Neuronal stem cell (in vitro differentiated cells): Measurements from ENCODE around the gene CSF1R.

Experiments used
- DNase-seq: peaks from one replicate; pipeline ENCODE4 v3.0.0-alpha.2; 2013; ENCODE audit warnings: low spot score
- H2AFZ ChIP-seq: one replicate; pipeline ENCODE4 v1.6.1; 2013; ENCODE audit warnings: mild to moderate bottlenecking, low read length, inconsistent platforms
- H2AK5ac ChIP-seq: 2 replicates; pipeline ENCODE4 v1.6.1; 2013; ENCODE audit warnings: low read depth, mild to moderate bottlenecking, inconsistent platforms, low read length, moderate library complexity, mixed read lengths
- H2BK120ac ChIP-seq: 2 replicates; pipeline ENCODE4 v1.6.1; 2013; ENCODE audit warnings: low read depth, mild to moderate bottlenecking, inconsistent platforms, low read length, moderate library complexity, mixed read lengths
- H2BK12ac ChIP-seq: one replicate; pipeline ENCODE4 v1.6.1; 2013; ENCODE audit warnings: low read length, inconsistent platforms
- H2BK15ac ChIP-seq: 2 replicates; pipeline ENCODE4 v1.6.1; 2013; ENCODE audit warnings: mild to moderate bottlenecking, low read length, inconsistent platforms, mixed read lengths
- H2BK5ac ChIP-seq: one replicate; pipeline ENCODE4 v1.6.1; 2013; ENCODE audit warnings: inconsistent platforms, mild to moderate bottlenecking, low read length, moderate library complexity
- H3K14ac ChIP-seq: one replicate; pipeline ENCODE4 v1.6.1; 2013; ENCODE audit warnings: low read length, inconsistent platforms
- H3K18ac ChIP-seq: 2 replicates; pipeline ENCODE4 v1.6.1; 2013; ENCODE audit warnings: low read length, inconsistent platforms
- H3K23ac ChIP-seq: 2 replicates; pipeline ENCODE4 v1.6.1; 2013; ENCODE audit warnings: low read depth, mild to moderate bottlenecking, mixed read lengths, low read length, inconsistent platforms; ENCODE audit not compliant: poor library complexity
- H3K27ac ChIP-seq: replicated peaks from 3 replicates; pipeline ENCODE4 v1.5.1; 2013; ENCODE audit warnings: low read length, inconsistent platforms
- H3K27me3 ChIP-seq, 3 experiments: 2 replicates each; pipeline ENCODE4 v1.6.1; 2013; ENCODE audit warnings: low read length in 3 of 3, mild to moderate bottlenecking in 2 of 3, inconsistent platforms in 1 of 3, low read depth in 1 of 3, mixed read lengths in 1 of 3, moderate library complexity in 1 of 3; ENCODE audit not compliant: control insufficient read depth in 3 of 3, insufficient read depth in 3 of 3
- H3K36me3 ChIP-seq, 2 donors: replicated peaks in 1 of 2; 2 replicates each; pipeline ENCODE4 v1.6.1; 2013; ENCODE audit warnings: low read length in 2 of 2; ENCODE audit not compliant: control insufficient read depth in 2 of 2, insufficient read depth in 2 of 2
- H3K4ac ChIP-seq: 2 replicates; pipeline ENCODE4 v1.6.1; 2013; ENCODE audit warnings: inconsistent platforms, mild to moderate bottlenecking, low read length, moderate library complexity
- H3K4me1 ChIP-seq, 2 donors: 1 replicate in 1 of 2; 2 replicates in 1 of 2; pipeline ENCODE4 v1.6.1; 2013; ENCODE audit warnings: low read length in 2 of 2, low read depth in 1 of 2; ENCODE audit not compliant: control insufficient read depth in 2 of 2, insufficient read depth in 1 of 2
- H3K4me2 ChIP-seq: one replicate; pipeline ENCODE4 v1.6.1; 2013; ENCODE audit warnings: mild to moderate bottlenecking, low read length, inconsistent platforms; ENCODE audit not compliant: insufficient read depth, poor library complexity, severe bottlenecking
- H3K4me3 ChIP-seq, 2 donors: 2 replicates each; pipeline ENCODE4 v1.5.1; 2013; ENCODE audit warnings: low read length in 2 of 2, mild to moderate bottlenecking in 2 of 2, inconsistent platforms in 1 of 2, moderate library complexity in 1 of 2
- H3K79me1 ChIP-seq: one replicate; pipeline ENCODE4 v1.6.1; 2013; ENCODE audit warnings: low read depth, mild to moderate bottlenecking, inconsistent platforms, low read length, moderate library complexity
- H3K9ac ChIP-seq: one replicate; pipeline ENCODE4 v1.6.1; 2013; ENCODE audit warnings: mild to moderate bottlenecking, low read depth, low read length, inconsistent platforms; ENCODE audit not compliant: poor library complexity
- H3K9me3 ChIP-seq, 2 donors: replicated peaks in 1 of 2; 2 replicates each; pipeline versions ENCODE3 to v1.6.1; 2013; ENCODE audit warnings: low read length in 2 of 2, mild to moderate bottlenecking in 2 of 2, inconsistent platforms in 1 of 2, low read depth in 1 of 2, mixed read lengths in 1 of 2, moderate library complexity in 1 of 2; ENCODE audit not compliant: control insufficient read depth in 2 of 2, insufficient read depth in 1 of 2
- H4K8ac ChIP-seq: one replicate; pipeline ENCODE4 v1.6.1; 2013; ENCODE audit warnings: low read depth, mild to moderate bottlenecking, inconsistent platforms, low read length, moderate library complexity
- H4K91ac ChIP-seq: one replicate; pipeline ENCODE4 v1.6.1; 2013; ENCODE audit warnings: low read length, low read depth, mild to moderate bottlenecking, inconsistent platforms; ENCODE audit not compliant: poor library complexity
- WGBS, 2 donors: extraction: QIAGEN DNeasy Blood & Tissue Kit; methylation state at CpG; one replicate each; pipeline ENCODE4 v1.1.7; 2013; ENCODE audit warnings: missing lambda C conversion rate in 2 of 2, mixed read lengths in 1 of 2; ENCODE audit not compliant: insufficient read length in 2 of 2, insufficient replicate concordance in 1 of 2; ENCODE audit errors: extremely low coverage in 2 of 2; 5-methylcytosine and 5-hydroxymethylcytosine counted together

CSF1R gene

DNA sequence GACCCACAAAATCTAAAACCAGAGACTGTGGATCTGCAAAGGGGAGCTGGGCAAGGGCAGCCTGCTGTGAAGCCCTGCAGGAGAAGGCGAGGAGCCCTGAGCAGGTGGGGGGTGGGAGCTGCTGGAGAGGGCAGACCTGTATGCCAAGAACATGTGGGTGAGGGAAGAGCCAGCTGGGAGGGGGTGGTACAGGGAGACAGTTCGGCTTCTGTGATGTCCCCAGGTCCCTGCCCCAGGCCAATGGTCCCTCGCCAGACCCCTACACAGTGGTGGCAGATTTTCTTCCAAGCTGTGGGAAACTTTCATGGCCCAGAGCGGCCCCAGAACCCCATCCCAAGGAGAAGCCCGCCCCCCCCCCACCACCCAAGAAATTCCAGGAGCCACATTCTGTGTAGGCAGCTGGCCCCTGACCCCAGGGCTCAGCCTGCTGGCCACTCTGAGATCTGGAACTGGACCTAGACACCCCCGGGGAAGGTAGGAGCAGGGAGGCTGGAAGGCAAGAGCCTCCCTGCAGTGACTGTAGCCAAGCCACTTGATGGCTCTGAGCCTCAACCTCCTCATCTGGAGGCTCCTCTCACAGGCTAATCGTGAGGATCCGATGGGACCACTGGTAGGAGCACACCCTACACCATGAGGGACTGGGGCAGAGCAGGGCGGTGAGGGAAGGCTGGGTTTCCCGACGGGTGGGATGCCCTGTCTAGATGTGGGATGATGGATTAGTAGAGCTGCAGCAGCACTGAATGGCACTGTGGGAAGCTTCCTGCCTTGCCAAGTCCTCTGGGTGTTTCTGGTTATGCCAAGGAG is 22.6 kb upstream of the CSF1R start:
- Histone ChIP-seq H3K4ac (no peak overlapping the region), H3K4me1 (peaks cover 18 to 24% of the 10 kb centered on the region in 2 donors), H4K91ac (no peak overlapping the region), H3K14ac (no peak overlapping the region), H3K36me3 (no peaks in the 10 kb centered on the region), H3K79me1 (no peaks in the 10 kb centered on the region), H2BK5ac (no peak overlapping the region), H2AK5ac (peak overlapping the region; percentile 36), H3K9me3 (no peaks in the 10 kb centered on the region), H4K8ac (no peak overlapping the region), H3K9ac (no peak overlapping the region), H3K18ac (peak overlapping the region; percentile 81), H2BK15ac (peak overlapping the region; percentile 62), H3K4me3 (no peak overlapping the region), H2BK12ac (no peak overlapping the region), H3K27ac (no peak overlapping the region), H2BK120ac (no peak overlapping the region), H3K27me3 (peaks cover 0 to 11% (median 2%) of the 10 kb centered on the region in 3 experiments), H3K23ac (peak overlapping the region; percentile 44), H2AFZ (no peak overlapping the region), H3K4me2 (no peak overlapping the region)
- no peak for DNase-seq
- no CpG with 5 or more reads among the region's 11 CpGs for WGBS, 2 donors

DNA sequence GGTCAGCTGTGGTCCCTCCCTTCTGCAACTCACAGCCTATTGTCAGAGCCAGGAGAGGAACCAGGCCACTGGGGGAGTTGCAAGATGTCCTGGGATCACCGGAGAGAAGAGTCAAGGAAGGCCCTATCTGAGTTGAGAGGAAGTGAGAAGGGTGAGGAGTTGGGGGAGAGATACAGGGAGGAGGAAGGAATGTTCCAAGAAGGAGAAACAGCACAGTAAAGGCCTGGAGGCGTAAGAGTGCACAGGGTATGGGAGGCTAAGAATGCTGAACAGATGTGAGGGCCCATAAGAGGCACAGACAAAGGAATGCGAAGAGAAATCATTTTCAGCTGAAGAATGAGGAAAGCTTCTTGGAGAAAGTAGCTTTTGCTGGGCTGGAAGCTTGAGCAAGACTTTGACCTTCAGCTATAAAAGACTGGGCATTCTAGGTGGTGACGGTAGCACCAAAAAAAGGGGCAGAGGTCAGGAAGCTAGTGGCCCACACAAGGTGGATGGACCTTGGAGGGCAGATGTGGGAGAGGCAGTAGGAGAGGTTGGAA is 21.6 kb upstream of the CSF1R start:
- Histone ChIP-seq H3K4me2 (no peak overlapping the region), H3K9ac (no peak overlapping the region), H4K8ac (no peak overlapping the region), H3K18ac (no peak overlapping the region), H3K23ac (no peak overlapping the region), H2BK120ac (no peak overlapping the region), H3K27ac (no peak overlapping the region), H2AFZ (peak overlapping the region; percentile 92), H3K4me1 (peaks cover 18% of the 10 kb centered on the region in 2 donors), H2BK12ac (no peak overlapping the region), H3K9me3 (no peaks in the 10 kb centered on the region), H3K14ac (no peak overlapping the region), H2BK5ac (no peak overlapping the region), H3K36me3 (no peaks in the 10 kb centered on the region), H4K91ac (no peak overlapping the region), H3K4me3 (no peak overlapping the region), H3K79me1 (no peaks in the 10 kb centered on the region), H3K27me3 (peaks cover 0 to 11% (median 2%) of the 10 kb centered on the region in 3 experiments), H2AK5ac (no peak overlapping the region), H3K4ac (no peak overlapping the region), H2BK15ac (no peak overlapping the region)
- no CpG with 5 or more reads among the region's 4 CpGs for WGBS, 2 donors
- DNase-seq: no peak

DNA sequence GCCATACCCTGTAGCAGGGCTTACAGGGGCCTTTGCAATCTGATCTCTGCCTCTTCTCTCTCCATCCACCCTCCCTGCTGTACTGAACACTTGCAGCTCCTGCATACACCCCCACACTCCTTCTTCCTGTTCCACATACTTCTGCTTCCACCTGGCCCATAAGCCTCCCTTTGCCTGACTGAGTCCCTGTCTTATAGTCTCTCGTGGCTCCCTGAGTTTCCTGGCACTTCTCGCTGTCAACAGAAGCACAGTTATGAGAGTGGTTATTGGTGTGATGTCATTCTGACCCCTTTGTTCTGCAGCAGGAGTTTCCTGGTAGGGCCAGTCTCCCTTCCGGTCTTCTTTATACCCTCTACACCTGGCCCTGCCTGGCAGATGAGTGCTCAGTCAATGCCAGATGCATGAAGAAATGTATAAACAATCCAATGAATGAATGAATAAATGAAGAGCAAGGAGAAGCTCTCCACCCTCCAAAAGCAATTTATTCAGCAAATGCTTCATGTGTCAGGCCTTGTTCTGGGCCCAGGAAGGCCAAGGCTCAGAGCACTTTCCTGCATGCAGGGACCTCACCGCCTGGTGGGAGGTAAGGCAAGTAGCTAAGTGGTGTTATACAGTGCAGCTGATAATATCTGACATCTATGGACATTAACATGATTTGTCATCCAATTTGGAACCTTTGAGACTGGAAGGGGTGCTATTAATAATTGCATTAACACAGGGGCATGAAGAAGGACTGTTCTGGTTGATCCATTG is 20.5 kb upstream of the CSF1R start:
- no peak overlapping the region for H2BK120ac ChIP-seq
- no peaks in the 10 kb centered on the region for H3K36me3 ChIP-seq
- H3K18ac ChIP-seq: no peak overlapping the region

More for the DNA sequence above, 20.5 kb upstream of the CSF1R start:
- DNase-seq: no peak
- no peak overlapping the region for H2BK5ac ChIP-seq
- no peak overlapping the region for H3K4me2 ChIP-seq
- H2BK12ac ChIP-seq: no peak overlapping the region
- H4K91ac ChIP-seq: no peak overlapping the region
- no peak overlapping the region for H3K4ac ChIP-seq
- no peak overlapping the region for H4K8ac ChIP-seq
- no CpG with 5 or more reads among the region's 4 CpGs for WGBS, 2 donors
- H3K27me3 ChIP-seq: peaks cover 0 to 11% (median 3%) of the 10 kb centered on the region in 3 experiments
- peaks cover 7 to 18% of the 10 kb centered on the region in 2 donors for H3K4me1 ChIP-seq
- no peak overlapping the region for H3K14ac ChIP-seq
- no peak overlapping the region for H3K27ac ChIP-seq
- no peak overlapping the region for H3K23ac ChIP-seq
- no peak overlapping the region for H3K4me3 ChIP-seq
- peaks cover 0 to 2% of the 10 kb centered on the region in 2 donors for H3K9me3 ChIP-seq
- no peak overlapping the region for H2BK15ac ChIP-seq
- H2AFZ ChIP-seq: peak overlapping the region; percentile 92
- no peak overlapping the region for H3K9ac ChIP-seq
- H3K79me1 ChIP-seq: no peaks in the 10 kb centered on the region
- no peak overlapping the region for H2AK5ac ChIP-seq
